ENCODE measurements around the gene TMEM170A.

- no peak for TF ChIP-seq POLR2A (IDR thresholded peaks at IDR 0.05)
- TF ChIP-seq, protein P1, sequence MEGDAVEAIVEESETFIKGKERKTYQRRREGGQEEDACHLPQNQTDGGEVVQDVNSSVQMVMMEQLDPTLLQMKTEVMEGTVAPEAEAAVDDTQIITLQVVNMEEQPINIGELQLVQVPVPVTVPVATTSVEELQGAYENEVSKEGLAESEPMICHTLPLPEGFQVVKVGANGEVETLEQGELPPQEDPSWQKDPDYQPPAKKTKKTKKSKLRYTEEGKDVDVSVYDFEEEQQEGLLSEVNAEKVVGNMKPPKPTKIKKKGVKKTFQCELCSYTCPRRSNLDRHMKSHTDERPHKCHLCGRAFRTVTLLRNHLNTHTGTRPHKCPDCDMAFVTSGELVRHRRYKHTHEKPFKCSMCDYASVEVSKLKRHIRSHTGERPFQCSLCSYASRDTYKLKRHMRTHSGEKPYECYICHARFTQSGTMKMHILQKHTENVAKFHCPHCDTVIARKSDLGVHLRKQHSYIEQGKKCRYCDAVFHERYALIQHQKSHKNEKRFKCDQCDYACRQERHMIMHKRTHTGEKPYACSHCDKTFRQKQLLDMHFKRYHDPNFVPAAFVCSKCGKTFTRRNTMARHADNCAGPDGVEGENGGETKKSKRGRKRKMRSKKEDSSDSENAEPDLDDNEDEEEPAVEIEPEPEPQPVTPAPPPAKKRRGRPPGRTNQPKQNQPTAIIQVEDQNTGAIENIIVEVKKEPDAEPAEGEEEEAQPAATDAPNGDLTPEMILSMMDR (IDR thresholded peaks at IDR 0.05), result no peak
These were observed 2.3 kb upstream of the TMEM170A start for GRCh38 chr16:75466760-75467159.

Measured in right lobe of liver (tissue), 4 donors.